NOMO-1 treated with dmso at 0.1 percent for 144 hours (cell line): ENCODE data around the gene PNN.
A peak's percentile ranks its signal among the peaks of the same experiment; 100 is the strongest.

ENCODE experiments used
- DNase-seq: peaks from one replicate; lab custom pipeline; 2025; ENCODE audit not compliant: unreplicated experiment; lab: John Stamatoyannopoulos, UW

PNN gene

DNA sequence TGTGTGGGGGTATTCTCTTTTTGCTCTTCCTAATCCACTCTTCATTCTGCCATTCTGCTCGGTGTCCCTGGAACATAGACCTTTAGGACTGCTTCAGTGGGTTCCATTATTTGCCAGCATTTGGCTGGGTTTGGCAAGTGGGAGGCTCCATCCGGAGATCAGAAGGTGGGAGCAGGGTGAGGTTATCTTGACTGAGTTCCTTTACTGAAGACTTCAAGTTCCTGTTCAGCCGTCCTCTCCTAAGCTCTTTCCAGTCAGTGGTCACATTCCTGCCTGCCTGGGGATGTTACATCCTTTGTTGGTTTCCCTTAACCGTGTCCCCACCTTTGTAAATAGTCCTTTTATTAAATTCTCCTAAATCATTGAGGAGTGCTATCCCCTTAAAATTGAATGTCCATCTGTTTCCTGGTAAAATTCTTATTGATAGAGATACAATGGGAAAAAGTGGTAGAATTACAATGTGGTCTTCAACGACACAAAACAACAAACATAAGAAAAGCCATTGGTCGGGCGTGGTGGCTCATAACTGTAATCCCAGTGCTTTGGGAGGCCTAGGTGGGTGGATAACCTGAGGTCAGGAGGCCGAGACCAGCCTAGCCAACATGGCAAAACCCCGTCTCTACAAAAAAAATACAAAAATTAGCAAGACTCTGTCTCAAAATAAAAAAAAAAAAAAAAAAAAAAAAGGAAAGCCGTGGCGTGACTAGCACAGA lies 53.6 kb downstream of the PNN start:
- no peak for DNase-seq

GRCh38 chr14:39229222-39229543 lies 54.1 kb downstream of the PNN start:
- no peak for DNase-seq

GRCh38 chr14:39229601-39230110 lies 54.6 kb downstream of the PNN start:
- no peak for DNase-seq

DNA sequence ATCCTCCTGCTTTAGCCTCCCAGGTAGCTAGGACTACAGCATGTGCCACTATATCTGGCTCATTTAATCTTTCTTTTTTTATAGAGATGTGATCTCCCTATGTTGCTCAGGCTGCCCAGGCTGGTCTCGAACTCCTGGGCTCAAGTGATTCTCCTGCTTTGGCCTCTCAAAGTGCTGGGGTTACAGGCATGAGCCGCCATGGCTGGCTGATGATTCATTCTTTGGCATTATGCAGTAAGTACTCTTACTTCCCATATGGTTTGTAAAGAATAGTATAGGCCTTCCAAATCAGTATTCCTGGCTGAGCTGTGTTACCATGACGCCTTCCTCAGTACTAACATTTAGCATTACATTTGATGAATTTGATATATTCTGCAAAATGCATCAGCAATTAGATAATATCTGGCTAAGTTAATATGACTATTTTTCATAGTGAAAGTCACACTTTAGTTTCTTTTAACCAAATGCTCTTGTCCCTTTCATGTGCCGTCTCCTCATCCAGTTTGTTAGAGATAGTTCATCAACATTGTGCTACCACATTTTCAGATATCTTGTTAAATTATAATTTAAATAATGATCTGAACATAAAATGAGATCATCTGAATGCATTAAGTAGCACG lies 55.5 kb downstream of the PNN start:
- no peak for DNase-seq

- DNase-seq = peak; percentile 60
Observed at GRCh38 chr14:39231751-39232553, 56.9 kb downstream of the PNN start.
